ENCODE measurements around the gene HOXA3. TPM values are rescaled to one million over a fixed set of nuclear protein-coding genes. Genes with fewer than 3 reads are reported as not detected.

Gene HOXA3
- total RNA-seq, 1 experiment from 2014 or later = 9.2 TPM

DNA sequence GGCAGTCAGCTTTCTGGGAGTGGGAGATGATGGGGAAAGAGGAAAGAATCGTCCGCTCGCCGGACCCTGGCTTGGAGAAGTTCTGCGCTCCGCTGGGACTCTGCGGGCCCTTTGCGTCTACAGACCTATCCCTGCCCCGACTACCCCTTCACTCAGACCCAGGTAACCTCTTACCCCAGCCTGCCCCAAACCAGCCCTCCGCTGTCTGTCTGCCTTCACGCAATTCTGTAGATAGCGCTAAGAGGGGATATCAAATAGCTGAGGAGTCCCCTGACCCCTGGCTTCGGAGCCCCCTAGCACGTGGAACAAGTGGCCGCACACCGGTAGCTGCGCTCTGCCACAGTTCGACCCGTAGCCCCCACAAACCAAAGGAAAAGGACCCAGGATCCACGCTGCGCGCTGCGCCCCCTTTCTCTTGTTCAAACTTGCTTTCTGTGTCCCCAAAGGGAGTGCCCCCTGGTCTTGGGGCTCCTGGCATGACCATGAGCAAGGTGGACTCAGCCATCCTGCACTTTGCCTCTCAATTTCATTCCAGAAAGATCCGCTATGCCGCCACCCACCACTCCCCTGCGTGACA is 28.8 kb downstream of the HOXA3 start:
- intact Hi-C loops (cut with micrococcal nuclease) = no loop called here
- RAD21 ChIA-PET (ENCODE audit: low non-redundant PET in 1 of 2, low total read pairs in 2 of 2, uncharacterized antibody in 2 of 2, unreplicated experiment in 2 of 2) = no interaction called here
- Histone ChIP-seq H3K27ac (ENCODE audit: low read depth, low read length) (peak overlapping the region; percentile 60; the same call in 1 of the 2 replicates), H3K36me3 (ENCODE audit: control insufficient read depth in 1 of 2, insufficient read depth in 2 of 2, low read length in 2 of 2) (no peaks in the 10 kb centered on the region), H3K4me2 (ENCODE audit: low read length) (peak overlapping the region; percentile 76), H3K9me3 (ENCODE audit: control insufficient read depth in 1 of 2, insufficient read depth in 1 of 2, low read depth in 1 of 2, low read length in 2 of 2) (no peaks in the 10 kb centered on the region), H2AFZ (ENCODE audit: low read depth, low read length, poor library complexity, severe bottlenecking) (peak overlapping the region; percentile 70), H4K20me1 (ENCODE audit: insufficient read depth) (no peaks in the 10 kb centered on the region), H3K9me2 (ENCODE audit: insufficient read depth) (no peaks in the 10 kb centered on the region), H3K9ac (ENCODE audit: low read length) (peak overlapping the region; percentile 52), H3K4me1 (ENCODE audit: control insufficient read depth in 1 of 2, insufficient read depth in 2 of 2, low read length in 2 of 2) (peaks cover 33 to 78% of the 10 kb centered on the region in 2 experiments), H3K79me2 (ENCODE audit: insufficient read depth, low read length) (no peaks in the 10 kb centered on the region), H3K4me3 (replicated peaks in 1 of 2; ENCODE audit: low read depth in 1 of 2, low read length in 2 of 2) (peak overlapping the region; percentile 27 to 37), H3K27me3 (ENCODE audit: insufficient read depth, low read length) (peaks cover 40% of the 10 kb centered on the region)
- ATAC-seq (no peak), DNase-seq (ENCODE audit: low read depth, low spot score) (no peak)
- no TSS peak for BruUV-seq (replicated peaks)
- CTCF ChIA-PET = no interaction called here
- POLR2A ChIA-PET = no interaction called here
- TF ChIP-seq RAD21 (IDR thresholded peaks at IDR 0.05; ENCODE audit: low read depth) (no peak), CBX3 (IDR thresholded peaks at IDR 0.05; ENCODE audit: low read depth) (no peak), SRF (IDR thresholded peaks at IDR 0.05; ENCODE audit: low read depth) (no peak), POLR2A (IDR thresholded peaks at IDR 0.05; ENCODE audit: borderline replicate concordance, extremely low read depth, insufficient read depth, insufficient read length) (no peak), TCF7L2 (IDR thresholded peaks at IDR 0.05; ENCODE audit: borderline replicate concordance, extremely low read depth, insufficient read depth, insufficient read length) (no peak), ZNF274 (IDR thresholded peaks at IDR 0.05; ENCODE audit: low read depth, low read length) (no peak), ELF1 (IDR thresholded peaks at IDR 0.05; ENCODE audit: borderline replicate concordance, low read depth) (no peak), CEBPB (IDR thresholded peaks at IDR 0.05; ENCODE audit: low read depth) (no peak), EZH2 (IDR thresholded peaks at IDR 0.05) (no peak), ZFX (IDR thresholded peaks at IDR 0.05) (no peak), SP1 (IDR thresholded peaks at IDR 0.05; ENCODE audit: low read depth) (no peak), POLR2AphosphoS5 (IDR thresholded peaks at IDR 0.05; ENCODE audit: low read depth, low read length) (no peak), JUND (IDR thresholded peaks at IDR 0.05) (no peak), EZH2phosphoT487 (IDR thresholded peaks at IDR 0.05; ENCODE audit: borderline replicate concordance) (no peak)
- TF ChIP-seq, protein P1, sequence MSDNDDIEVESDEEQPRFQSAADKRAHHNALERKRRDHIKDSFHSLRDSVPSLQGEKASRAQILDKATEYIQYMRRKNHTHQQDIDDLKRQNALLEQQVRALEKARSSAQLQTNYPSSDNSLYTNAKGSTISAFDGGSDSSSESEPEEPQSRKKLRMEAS (IDR thresholded peaks at IDR 0.05) = no peak
- TF ChIP-seq, protein P2, sequence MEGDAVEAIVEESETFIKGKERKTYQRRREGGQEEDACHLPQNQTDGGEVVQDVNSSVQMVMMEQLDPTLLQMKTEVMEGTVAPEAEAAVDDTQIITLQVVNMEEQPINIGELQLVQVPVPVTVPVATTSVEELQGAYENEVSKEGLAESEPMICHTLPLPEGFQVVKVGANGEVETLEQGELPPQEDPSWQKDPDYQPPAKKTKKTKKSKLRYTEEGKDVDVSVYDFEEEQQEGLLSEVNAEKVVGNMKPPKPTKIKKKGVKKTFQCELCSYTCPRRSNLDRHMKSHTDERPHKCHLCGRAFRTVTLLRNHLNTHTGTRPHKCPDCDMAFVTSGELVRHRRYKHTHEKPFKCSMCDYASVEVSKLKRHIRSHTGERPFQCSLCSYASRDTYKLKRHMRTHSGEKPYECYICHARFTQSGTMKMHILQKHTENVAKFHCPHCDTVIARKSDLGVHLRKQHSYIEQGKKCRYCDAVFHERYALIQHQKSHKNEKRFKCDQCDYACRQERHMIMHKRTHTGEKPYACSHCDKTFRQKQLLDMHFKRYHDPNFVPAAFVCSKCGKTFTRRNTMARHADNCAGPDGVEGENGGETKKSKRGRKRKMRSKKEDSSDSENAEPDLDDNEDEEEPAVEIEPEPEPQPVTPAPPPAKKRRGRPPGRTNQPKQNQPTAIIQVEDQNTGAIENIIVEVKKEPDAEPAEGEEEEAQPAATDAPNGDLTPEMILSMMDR (IDR thresholded peaks at IDR 0.05 in 2 of 3, conservative IDR thresholded peaks at IDR 0.05 in 1 of 3; ENCODE audit: borderline replicate concordance in 1 of 3, insufficient read depth in 1 of 3, low read depth in 2 of 3, low read length in 2 of 3) = no peak
- TF ChIP-seq, protein P3, sequence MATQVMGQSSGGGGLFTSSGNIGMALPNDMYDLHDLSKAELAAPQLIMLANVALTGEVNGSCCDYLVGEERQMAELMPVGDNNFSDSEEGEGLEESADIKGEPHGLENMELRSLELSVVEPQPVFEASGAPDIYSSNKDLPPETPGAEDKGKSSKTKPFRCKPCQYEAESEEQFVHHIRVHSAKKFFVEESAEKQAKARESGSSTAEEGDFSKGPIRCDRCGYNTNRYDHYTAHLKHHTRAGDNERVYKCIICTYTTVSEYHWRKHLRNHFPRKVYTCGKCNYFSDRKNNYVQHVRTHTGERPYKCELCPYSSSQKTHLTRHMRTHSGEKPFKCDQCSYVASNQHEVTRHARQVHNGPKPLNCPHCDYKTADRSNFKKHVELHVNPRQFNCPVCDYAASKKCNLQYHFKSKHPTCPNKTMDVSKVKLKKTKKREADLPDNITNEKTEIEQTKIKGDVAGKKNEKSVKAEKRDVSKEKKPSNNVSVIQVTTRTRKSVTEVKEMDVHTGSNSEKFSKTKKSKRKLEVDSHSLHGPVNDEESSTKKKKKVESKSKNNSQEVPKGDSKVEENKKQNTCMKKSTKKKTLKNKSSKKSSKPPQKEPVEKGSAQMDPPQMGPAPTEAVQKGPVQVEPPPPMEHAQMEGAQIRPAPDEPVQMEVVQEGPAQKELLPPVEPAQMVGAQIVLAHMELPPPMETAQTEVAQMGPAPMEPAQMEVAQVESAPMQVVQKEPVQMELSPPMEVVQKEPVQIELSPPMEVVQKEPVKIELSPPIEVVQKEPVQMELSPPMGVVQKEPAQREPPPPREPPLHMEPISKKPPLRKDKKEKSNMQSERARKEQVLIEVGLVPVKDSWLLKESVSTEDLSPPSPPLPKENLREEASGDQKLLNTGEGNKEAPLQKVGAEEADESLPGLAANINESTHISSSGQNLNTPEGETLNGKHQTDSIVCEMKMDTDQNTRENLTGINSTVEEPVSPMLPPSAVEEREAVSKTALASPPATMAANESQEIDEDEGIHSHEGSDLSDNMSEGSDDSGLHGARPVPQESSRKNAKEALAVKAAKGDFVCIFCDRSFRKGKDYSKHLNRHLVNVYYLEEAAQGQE (IDR thresholded peaks at IDR 0.05; ENCODE audit: low read depth) = no peak

All from HCT116 (cell line).